Measurements from ENCODE around the gene TRRAP. TPM values are rescaled to one million over a fixed set of nuclear protein-coding genes. Genes with fewer than 3 reads are reported as not detected.

The TRRAP gene
- total and polyA plus RNA-seq, 4 donors = 4.3 to 22.7 (median 10.1) TPM

- no peaks in the 10 kb centered on the region for H3K27me3 ChIP-seq (ENCODE audit: control insufficient read depth in 4 of 4, insufficient read depth in 4 of 4, low read length in 3 of 4)
- TF ChIP-seq ATF3 (IDR thresholded peaks at IDR 0.05) (no peak), YY1 (IDR thresholded peaks at IDR 0.05) (no peak), MAX (IDR thresholded peaks at IDR 0.05) (no peak), FOXA1 (IDR thresholded peaks at IDR 0.05) (no peak), ZBTB33 (IDR thresholded peaks at IDR 0.05) (no peak), TAF1 (conservative IDR thresholded peaks at IDR 0.05) (no peak)
- WGBS = 95% methylated on average over 9 of the region's 9 CpGs
- peaks cover 23 to 83% (median 72%) of the 10 kb centered on the region in 4 donors for H3K36me3 ChIP-seq (ENCODE audit: control insufficient read depth in 4 of 4, insufficient read depth in 3 of 4, low read depth in 1 of 4, low read length in 3 of 4)
- no peaks in the 10 kb centered on the region for H3K9me3 ChIP-seq (ENCODE audit: control insufficient read depth in 4 of 4, low read length in 3 of 4)
- H3K27ac ChIP-seq (ENCODE audit: low read depth in 1 of 2, low read length in 2 of 2) = no peak overlapping the region
- H3K4me1 ChIP-seq (ENCODE audit: control insufficient read depth in 4 of 4, insufficient read depth in 4 of 4, low read length in 3 of 4) = no peaks in the 10 kb centered on the region
- H3K9ac ChIP-seq (ENCODE audit: low read depth in 1 of 2, low read length in 2 of 2) = no peak overlapping the region
- no peak overlapping the region for H3K4me3 ChIP-seq (ENCODE audit: low read depth in 1 of 3, low read length in 3 of 3)
- DNase-seq (ENCODE audit: low spot score) = no peak
Measured at GRCh38 chr7:98956937-98957336, 78.6 kb downstream of the TRRAP start.

- no peak overlapping the region for H3K9ac ChIP-seq (ENCODE audit: low read depth in 1 of 2, low read length in 2 of 2)
- H3K27me3 ChIP-seq (ENCODE audit: control insufficient read depth in 4 of 4, insufficient read depth in 4 of 4, low read length in 3 of 4) = no peaks in the 10 kb centered on the region
- H3K36me3 ChIP-seq (ENCODE audit: control insufficient read depth in 4 of 4, insufficient read depth in 3 of 4, low read depth in 1 of 4, low read length in 3 of 4) = peaks cover 30 to 86% (median 74%) of the 10 kb centered on the region in 4 donors
- H3K4me3 ChIP-seq (ENCODE audit: low read depth in 1 of 3, low read length in 3 of 3) = no peak overlapping the region
- TF ChIP-seq ATF3 (IDR thresholded peaks at IDR 0.05) = no peak
- no peak for TF ChIP-seq FOXA1 (IDR thresholded peaks at IDR 0.05)
- TF ChIP-seq GABPA (IDR thresholded peaks at IDR 0.05 in 1 of 2, conservative IDR thresholded peaks at IDR 0.05 in 1 of 2) = no peak
- no peak for TF ChIP-seq JUND (IDR thresholded peaks at IDR 0.05)
- TF ChIP-seq CTCF (IDR thresholded peaks at IDR 0.05; ENCODE audit: low read depth, low read length, missing input control) = no peak
- TF ChIP-seq NR2F2 (IDR thresholded peaks at IDR 0.05) = no peak
- TF ChIP-seq RAD21 (IDR thresholded peaks at IDR 0.05) = no peak
- TF ChIP-seq RXRA (IDR thresholded peaks at IDR 0.05) = no peak
- no peak for TF ChIP-seq TAF1 (conservative IDR thresholded peaks at IDR 0.05)
- no peak for TF ChIP-seq ZBTB33 (IDR thresholded peaks at IDR 0.05)
- no peak for TF ChIP-seq SP1 (IDR thresholded peaks at IDR 0.05)
- no peak for TF ChIP-seq HNF4A (conservative IDR thresholded peaks at IDR 0.05)
- no peak for TF ChIP-seq MAX (IDR thresholded peaks at IDR 0.05)
- no peak for TF ChIP-seq YY1 (IDR thresholded peaks at IDR 0.05)
- H3K9me3 ChIP-seq (ENCODE audit: control insufficient read depth in 4 of 4, low read length in 3 of 4) = no peaks in the 10 kb centered on the region
- WGBS = 94% methylated on average over 11 of the region's 11 CpGs
- H3K27ac ChIP-seq (ENCODE audit: low read depth in 1 of 2, low read length in 2 of 2) = no peak overlapping the region
- H3K4me1 ChIP-seq (ENCODE audit: control insufficient read depth in 4 of 4, insufficient read depth in 4 of 4, low read length in 3 of 4) = no peaks in the 10 kb centered on the region
- DNase-seq (ENCODE audit: low spot score) = no peak
Measured at GRCh38 chr7:98957766-98958165, 79.4 kb downstream of the TRRAP start.
